Posterior cingulate gyrus (tissue), 11 donors: Measurements from ENCODE around the gene OR4C13.
"Not testable (repeated sequence)": the region's sequence is repeated elsewhere in the genome, so short reads cannot be mapped to it uniquely, and the experiment has no call there.

Experiments
- DNase-seq, 10 donors: peaks; one replicate each; pipeline versions ENCODE4 v3.0.0 to v3.0.0-alpha.2; 2020 to 2021; ENCODE audit warnings: mixed read lengths in 3 of 10
- intact Hi-C: fragments of 100-400 bp; cut with DNase I; formaldehyde crosslinking; loops from one replicate; pipeline ENCODE4 v1.15.1; 2023

OR4C13 gene

GRCh38 chr11:49952091-49952490 is at the start of gene OR4C13:
OR4C13 (plus strand) TSS chr11:49952391; CDS start chr11:49952423, 32 bp downstream.
- intact Hi-C loops = no loop called here
- DNase-seq = no peak

- intact Hi-C loops = not testable (repeated sequence)
- peak in 2 of 10 donors; percentile 60 for DNase-seq
Observed at GRCh38 chr11:49911516-49911915, 40.7 kb upstream of the OR4C13 start.

- intact Hi-C loops, DNase-seq: not testable (repeated sequence)
Observed at GRCh38 chr11:49948701-49949100, 3.5 kb upstream of the OR4C13 start.

- intact Hi-C loops, DNase-seq: not testable (repeated sequence)
Observed at GRCh38 chr11:49973439-49973838, 21.2 kb downstream of the OR4C13 start.

GRCh38 chr11:49982435-49982834 is 30.2 kb downstream of the OR4C13 start, which contains the start of gene OR4C12:
OR4C12 (minus strand) TSS chr11:49982535; CDS start chr11:49982501, 34 bp downstream.
- DNase-seq, intact Hi-C loops: not testable (repeated sequence)

GRCh38 chr11:49995565-49995964 is 43.4 kb downstream of the OR4C13 start:
- intact Hi-C loops = no loop called here
- peak in 6 of 10 donors; percentile 14 to 71 (median 34) for DNase-seq
